Activated naive CD8-positive, alpha-beta T cell treated with anti-CD3 and anti-CD28 coated beads for 36 hours (primary cell): ENCODE results near the gene RAET1L. TPM values are rescaled to one million over a fixed set of nuclear protein-coding genes. Genes with fewer than 3 reads are reported as not detected.

ENCODE experiments used
- DNase-seq: peaks from one replicate; pipeline ENCODE4 v3.0.0; 2021
- H3K27ac Mint-ChIP-seq: one replicate; pipeline ENCODE4 v1.8.0; 2022; ENCODE audit warnings: mild to moderate bottlenecking, moderate library complexity, mixed read lengths
- H3K27me3 Mint-ChIP-seq: one replicate; pipeline ENCODE4 v1.8.0; 2022; ENCODE audit warnings: mild to moderate bottlenecking, mixed read lengths
- H3K36me3 Mint-ChIP-seq: one replicate; pipeline ENCODE4 v1.8.0; 2021; ENCODE audit warnings: mild to moderate bottlenecking, mixed read lengths
- H3K4me1 Mint-ChIP-seq: one replicate; pipeline ENCODE4 v1.8.0; 2021; ENCODE audit warnings: mixed read lengths
- H3K4me3 Mint-ChIP-seq: one replicate; pipeline ENCODE4 v1.8.0; 2022; ENCODE audit warnings: mild to moderate bottlenecking, moderate library complexity, mixed read lengths
- H3K9me3 Mint-ChIP-seq: one replicate; pipeline ENCODE4 v1.8.0; 2022; ENCODE audit warnings: mixed read lengths
- total RNA-seq, 2 experiments: library from RNA; stranded (reverse); gene quantifications; one replicate each; pipeline ENCODE4 v1.2.3, GENCODE V29; 2021

Gene RAET1L
- total RNA-seq, 2 experiments from 2014 or later, result not detected

- H3K4me1 Mint-ChIP-seq, result peaks cover 8% of the 10 kb centered on the region
- no peaks in the 10 kb centered on the region for H3K36me3 Mint-ChIP-seq
- H3K27me3 Mint-ChIP-seq, result peaks cover 68% of the 10 kb centered on the region
- no peaks in the 10 kb centered on the region for H3K9me3 Mint-ChIP-seq
- DNase-seq, result no peak
- no peak overlapping the region for H3K4me3 Mint-ChIP-seq
- H3K27ac Mint-ChIP-seq, result no peak overlapping the region
Observed at GRCh38 chr6:150056916-150057315, 31.6 kb upstream of the RAET1L start.

GRCh38 chr6:150056156-150056555 lies 30.8 kb upstream of the RAET1L start:
- H3K4me3 Mint-ChIP-seq, result no peak overlapping the region

GRCh38 chr6:150055131-150055530 lies 29.8 kb upstream of the RAET1L start:
- no peaks in the 10 kb centered on the region for H3K9me3 Mint-ChIP-seq
- H3K4me1 Mint-ChIP-seq, result peaks cover 5% of the 10 kb centered on the region
- peaks cover 80% of the 10 kb centered on the region for H3K27me3 Mint-ChIP-seq
- no peaks in the 10 kb centered on the region for H3K36me3 Mint-ChIP-seq
- DNase-seq, result no peak
- H3K27ac Mint-ChIP-seq, result no peak overlapping the region
- H3K4me3 Mint-ChIP-seq, result no peak overlapping the region

More at GRCh38 chr6:150056156-150056555, 30.8 kb upstream of the RAET1L start:
- peaks cover 8% of the 10 kb centered on the region for H3K4me1 Mint-ChIP-seq
- H3K36me3 Mint-ChIP-seq, result no peaks in the 10 kb centered on the region
- no peak overlapping the region for H3K27ac Mint-ChIP-seq
- DNase-seq, result no peak
- no peaks in the 10 kb centered on the region for H3K9me3 Mint-ChIP-seq
- H3K27me3 Mint-ChIP-seq, result peaks cover 72% of the 10 kb centered on the region

GRCh38 chr6:150053450-150053849 lies 28.1 kb upstream of the RAET1L start:
- Mint-ChIP-seq H3K4me3 (no peak overlapping the region), H3K36me3 (no peaks in the 10 kb centered on the region), H3K27me3 (peaks cover 74% of the 10 kb centered on the region), H3K27ac (no peak overlapping the region), H3K9me3 (no peaks in the 10 kb centered on the region), H3K4me1 (no peaks in the 10 kb centered on the region)
- DNase-seq, result no peak

- H3K36me3 Mint-ChIP-seq, result no peaks in the 10 kb centered on the region
- no peak overlapping the region for H3K4me3 Mint-ChIP-seq
- DNase-seq, result no peak
- H3K9me3 Mint-ChIP-seq, result no peaks in the 10 kb centered on the region
- no peak overlapping the region for H3K27ac Mint-ChIP-seq
- H3K4me1 Mint-ChIP-seq, result peaks cover 8% of the 10 kb centered on the region
- peaks cover 65% of the 10 kb centered on the region for H3K27me3 Mint-ChIP-seq
Observed at GRCh38 chr6:150050846-150051245, 25.5 kb upstream of the RAET1L start.

GRCh38 chr6:150048099-150048498 lies 22.8 kb upstream of the RAET1L start:
- no peak overlapping the region for H3K27ac Mint-ChIP-seq
- H3K4me3 Mint-ChIP-seq, result no peak overlapping the region
- DNase-seq, result no peak
- no peaks in the 10 kb centered on the region for H3K36me3 Mint-ChIP-seq
- H3K4me1 Mint-ChIP-seq, result peaks cover 8% of the 10 kb centered on the region
- H3K27me3 Mint-ChIP-seq, result peaks cover 45% of the 10 kb centered on the region
- H3K9me3 Mint-ChIP-seq, result no peaks in the 10 kb centered on the region

- Mint-ChIP-seq H3K27ac (no peak overlapping the region), H3K27me3 (peaks cover 37% of the 10 kb centered on the region), H3K4me3 (no peak overlapping the region), H3K4me1 (peaks cover 8% of the 10 kb centered on the region), H3K36me3 (no peaks in the 10 kb centered on the region), H3K9me3 (no peaks in the 10 kb centered on the region)
- no peak for DNase-seq
Observed at GRCh38 chr6:150046943-150047342, 21.6 kb upstream of the RAET1L start.

- Mint-ChIP-seq H3K27ac (no peak overlapping the region), H3K36me3 (no peaks in the 10 kb centered on the region), H3K27me3 (peaks cover 45% of the 10 kb centered on the region), H3K9me3 (no peaks in the 10 kb centered on the region), H3K4me3 (no peak overlapping the region), H3K4me1 (peaks cover 8% of the 10 kb centered on the region)
- DNase-seq, result no peak
Observed at GRCh38 chr6:150044621-150045145, 19.4 kb upstream of the RAET1L start.

GRCh38 chr6:150043501-150044412 lies 18.4 kb upstream of the RAET1L start:
- Mint-ChIP-seq H3K4me3 (no peak overlapping the region), H3K36me3 (no peaks in the 10 kb centered on the region), H3K27ac (no peak overlapping the region), H3K27me3 (peaks cover 50% of the 10 kb centered on the region), H3K4me1 (peaks cover 8% of the 10 kb centered on the region), H3K9me3 (no peaks in the 10 kb centered on the region)
- no peak for DNase-seq

- H3K4me3 Mint-ChIP-seq, result no peak overlapping the region
- H3K36me3 Mint-ChIP-seq, result no peaks in the 10 kb centered on the region
- no peak overlapping the region for H3K27ac Mint-ChIP-seq
- no peaks in the 10 kb centered on the region for H3K9me3 Mint-ChIP-seq
- H3K4me1 Mint-ChIP-seq, result peaks cover 8% of the 10 kb centered on the region
- DNase-seq, result no peak
- peaks cover 54% of the 10 kb centered on the region for H3K27me3 Mint-ChIP-seq
Observed at GRCh38 chr6:150043096-150043495, 17.8 kb upstream of the RAET1L start.

GRCh38 chr6:150038202-150039062 lies 13.1 kb upstream of the RAET1L start:
- H3K36me3 Mint-ChIP-seq, result no peaks in the 10 kb centered on the region
- H3K4me3 Mint-ChIP-seq, result no peak overlapping the region
- DNase-seq, result no peak
- H3K9me3 Mint-ChIP-seq, result no peaks in the 10 kb centered on the region
- H3K4me1 Mint-ChIP-seq, result peaks cover 11% of the 10 kb centered on the region
- peaks cover 87% of the 10 kb centered on the region for H3K27me3 Mint-ChIP-seq
- H3K27ac Mint-ChIP-seq, result peak overlapping the region; percentile 44

- DNase-seq, result no peak
- H3K9me3 Mint-ChIP-seq, result no peaks in the 10 kb centered on the region
- H3K27me3 Mint-ChIP-seq, result peaks cover 95% of the 10 kb centered on the region
- H3K27ac Mint-ChIP-seq, result no peak overlapping the region
- H3K4me3 Mint-ChIP-seq, result peak overlapping the region; percentile 51
- no peaks in the 10 kb centered on the region for H3K36me3 Mint-ChIP-seq
- peaks cover 11% of the 10 kb centered on the region for H3K4me1 Mint-ChIP-seq
Observed at GRCh38 chr6:150037526-150038201, 12.3 kb upstream of the RAET1L start.

GRCh38 chr6:150036081-150036480 lies 10.7 kb upstream of the RAET1L start:
- peaks cover 11% of the 10 kb centered on the region for H3K4me1 Mint-ChIP-seq
- peaks cover 85% of the 10 kb centered on the region for H3K27me3 Mint-ChIP-seq
- no peaks in the 10 kb centered on the region for H3K9me3 Mint-ChIP-seq
- H3K27ac Mint-ChIP-seq, result no peak overlapping the region
- H3K36me3 Mint-ChIP-seq, result no peaks in the 10 kb centered on the region
- no peak for DNase-seq
- H3K4me3 Mint-ChIP-seq, result no peak overlapping the region

- no peak for DNase-seq
- H3K36me3 Mint-ChIP-seq, result no peaks in the 10 kb centered on the region
- peaks cover 74% of the 10 kb centered on the region for H3K27me3 Mint-ChIP-seq
- no peaks in the 10 kb centered on the region for H3K9me3 Mint-ChIP-seq
- H3K4me3 Mint-ChIP-seq, result no peak overlapping the region
- H3K27ac Mint-ChIP-seq, result no peak overlapping the region
- H3K4me1 Mint-ChIP-seq, result peaks cover 21% of the 10 kb centered on the region
Observed at GRCh38 chr6:150033207-150033771, 8.0 kb upstream of the RAET1L start.
